ENCODE results near the gene TM7SF2. TPM values are rescaled to one million over a fixed set of nuclear protein-coding genes. Genes with fewer than 3 reads are reported as not detected.
A peak's percentile ranks its signal among the peaks of the same experiment; 100 is the strongest.

The TM7SF2 gene
- total and polyA plus RNA-seq, 9 donors = 4.1 to 14.4 (median 7.3) TPM

DNA sequence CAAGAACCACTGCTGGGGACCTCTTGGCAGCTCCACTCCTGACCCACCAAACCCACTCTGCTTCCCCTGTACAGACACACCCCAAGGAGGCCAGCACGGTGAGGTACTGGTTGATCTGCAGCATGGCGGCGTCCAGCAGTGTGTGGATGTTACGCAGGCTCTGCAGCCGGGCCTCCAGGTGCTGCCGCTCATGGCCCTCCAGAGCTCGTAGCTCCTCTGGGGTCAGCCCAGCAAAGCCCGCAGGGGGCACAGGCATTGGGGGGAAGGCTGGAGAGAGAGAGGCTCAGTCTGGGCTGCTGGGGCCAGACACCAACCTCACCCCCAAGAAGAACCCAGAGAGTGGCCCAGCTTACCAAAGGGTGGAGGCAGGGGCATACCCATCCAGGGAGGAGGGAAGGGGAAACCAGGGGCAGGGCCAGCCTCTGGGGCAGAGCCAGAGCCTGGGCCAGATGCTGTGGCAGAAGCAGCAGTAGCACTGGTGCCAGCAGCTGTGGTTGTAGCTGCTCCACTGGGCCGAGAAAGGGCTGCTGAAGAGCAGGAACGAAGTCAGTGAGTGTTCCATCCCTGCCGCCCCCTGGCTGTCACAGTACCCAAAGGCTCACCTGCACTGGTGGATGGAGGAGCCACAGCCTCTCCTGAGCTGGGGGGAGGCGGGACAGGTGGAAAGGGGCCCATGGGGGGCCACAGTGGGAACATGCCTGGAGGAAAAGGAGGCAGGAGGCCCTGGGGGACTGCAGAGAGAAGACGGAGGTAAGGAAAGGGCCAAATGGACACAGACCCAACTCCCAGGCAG lies 18.2 kb downstream of the TM7SF2 start:
- Histone ChIP-seq H3K27me3 (ENCODE audit: control insufficient read depth, insufficient read depth, low read length) (no peaks in the 10 kb centered on the region), H3K36me3 (ENCODE audit: control insufficient read depth, insufficient read depth, low read length) (peaks cover 83% of the 10 kb centered on the region), H3K4me1 (ENCODE audit: control insufficient read depth, insufficient read depth, low read length) (peaks cover 22% of the 10 kb centered on the region), H3K4me3 (ENCODE audit: low read length) (no peak overlapping the region), H3K27ac (ENCODE audit: low read length) (no peak overlapping the region), H3K9me3 (replicated peaks; ENCODE audit: control insufficient read depth, low read depth, low read length) (no peaks in the 10 kb centered on the region)
- peak; percentile 4 for DNase-seq
- WGBS (ENCODE audit: insufficient coverage) = 63% methylated on average over 4 of the region's 13 CpGs

DNA sequence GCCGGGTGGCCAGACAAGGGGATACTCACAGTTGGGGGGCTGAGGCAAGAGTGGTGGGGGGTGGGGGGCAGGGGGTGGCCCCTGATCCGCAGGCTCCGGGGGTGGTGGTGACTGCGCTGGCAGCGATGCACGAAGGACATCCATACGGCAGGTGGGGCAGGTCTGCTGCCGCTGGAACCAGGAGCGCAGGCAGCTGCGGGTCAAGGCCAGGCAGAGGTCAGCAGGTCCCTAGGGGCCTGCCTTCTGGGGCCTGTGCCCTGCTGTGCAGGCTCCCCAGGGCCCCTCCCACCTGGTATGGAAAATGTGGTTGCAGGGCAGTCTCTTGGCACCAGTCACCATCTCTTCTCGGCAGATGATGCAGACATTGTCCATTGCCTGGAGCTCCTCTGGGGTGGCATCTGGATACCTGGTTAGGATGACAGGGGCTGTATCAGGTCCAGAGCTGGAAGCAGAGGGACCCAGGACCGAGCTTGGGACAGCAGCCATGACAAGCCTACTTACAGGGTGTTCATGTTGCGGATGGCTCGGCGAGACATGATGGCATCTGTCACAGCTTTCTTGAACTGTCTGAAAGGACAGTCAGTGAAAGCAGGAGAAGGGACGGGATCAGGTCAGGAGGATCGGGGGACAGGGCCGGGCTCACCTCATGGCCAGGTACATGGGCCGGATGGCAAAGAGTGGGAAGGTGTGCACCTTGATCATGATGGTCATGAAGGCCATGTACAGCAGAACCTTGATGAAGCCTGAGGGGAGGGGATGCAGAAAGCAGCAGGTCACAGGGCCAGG lies 19.2 kb downstream of the TM7SF2 start:
- no peaks in the 10 kb centered on the region for H3K27me3 ChIP-seq (ENCODE audit: control insufficient read depth, insufficient read depth, low read length)
- WGBS (ENCODE audit: insufficient coverage) = 87% methylated on average over 18 of the region's 19 CpGs
- H3K4me3 ChIP-seq (ENCODE audit: low read length) = no peak overlapping the region
- DNase-seq = peak; percentile 11
- peaks cover 28% of the 10 kb centered on the region for H3K4me1 ChIP-seq (ENCODE audit: control insufficient read depth, insufficient read depth, low read length)
- H3K36me3 ChIP-seq (ENCODE audit: control insufficient read depth, insufficient read depth, low read length) = peaks cover 74% of the 10 kb centered on the region
- H3K27ac ChIP-seq (ENCODE audit: low read length) = no peak overlapping the region
- no peaks in the 10 kb centered on the region for H3K9me3 ChIP-seq (replicated peaks; ENCODE audit: control insufficient read depth, low read depth, low read length)

DNA sequence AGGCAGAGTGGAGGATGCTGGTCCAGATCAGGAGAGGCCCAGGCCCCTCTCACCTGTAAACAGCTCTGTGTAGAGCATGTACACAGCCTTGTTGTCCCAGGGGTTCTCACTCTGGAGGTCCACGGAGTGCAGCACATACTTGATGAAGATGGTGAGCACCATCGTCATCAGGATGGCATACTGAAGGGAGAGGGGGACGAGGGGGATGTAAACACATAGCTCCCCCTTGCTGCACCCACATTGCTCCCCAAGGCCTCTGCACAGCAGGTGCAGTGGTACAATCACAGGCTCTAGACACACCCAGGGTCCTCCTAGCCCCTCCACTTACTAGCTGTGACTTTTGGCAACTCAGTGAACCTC lies 19.7 kb downstream of the TM7SF2 start:
- H3K9me3 ChIP-seq (replicated peaks; ENCODE audit: control insufficient read depth, low read depth, low read length) = no peaks in the 10 kb centered on the region
- H3K27me3 ChIP-seq (ENCODE audit: control insufficient read depth, insufficient read depth, low read length) = no peaks in the 10 kb centered on the region
- H3K27ac ChIP-seq (ENCODE audit: low read length) = no peak overlapping the region
- 80% methylated on average over 1 of the region's 3 CpGs for WGBS (ENCODE audit: insufficient coverage)
- H3K4me1 ChIP-seq (ENCODE audit: control insufficient read depth, insufficient read depth, low read length) = peaks cover 32% of the 10 kb centered on the region
- H3K36me3 ChIP-seq (ENCODE audit: control insufficient read depth, insufficient read depth, low read length) = peaks cover 68% of the 10 kb centered on the region
- H3K4me3 ChIP-seq (ENCODE audit: low read length) = no peak overlapping the region
- peak; percentile 4 for DNase-seq

DNA sequence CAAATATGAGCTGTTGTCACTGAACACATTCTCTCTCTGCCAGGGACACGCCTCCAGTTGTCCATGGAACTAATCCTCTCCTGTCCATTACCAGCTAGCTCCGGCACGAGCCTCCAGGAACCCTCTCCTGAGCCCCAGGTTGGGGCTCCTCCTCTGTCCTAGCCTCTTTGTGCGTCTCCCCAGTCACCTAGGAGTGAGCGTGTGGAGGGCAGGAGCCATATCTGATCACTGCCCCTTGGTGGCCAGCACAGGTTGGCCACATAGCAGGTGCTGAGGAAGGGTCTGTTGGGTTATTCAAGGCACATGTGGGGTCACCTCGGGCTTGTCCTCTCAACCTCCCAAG lies 20.2 kb downstream of the TM7SF2 start:
- peak; percentile 6 for DNase-seq
- H3K27me3 ChIP-seq (ENCODE audit: control insufficient read depth, insufficient read depth, low read length) = no peaks in the 10 kb centered on the region
- no peaks in the 10 kb centered on the region for H3K9me3 ChIP-seq (replicated peaks; ENCODE audit: control insufficient read depth, low read depth, low read length)
- H3K27ac ChIP-seq (ENCODE audit: low read length) = no peak overlapping the region
- peaks cover 63% of the 10 kb centered on the region for H3K36me3 ChIP-seq (ENCODE audit: control insufficient read depth, insufficient read depth, low read length)
- 67% methylated on average over 3 of the region's 6 CpGs for WGBS (ENCODE audit: insufficient coverage)
- H3K4me3 ChIP-seq (ENCODE audit: low read length) = no peak overlapping the region
- H3K4me1 ChIP-seq (ENCODE audit: control insufficient read depth, insufficient read depth, low read length) = peaks cover 32% of the 10 kb centered on the region

DNA sequence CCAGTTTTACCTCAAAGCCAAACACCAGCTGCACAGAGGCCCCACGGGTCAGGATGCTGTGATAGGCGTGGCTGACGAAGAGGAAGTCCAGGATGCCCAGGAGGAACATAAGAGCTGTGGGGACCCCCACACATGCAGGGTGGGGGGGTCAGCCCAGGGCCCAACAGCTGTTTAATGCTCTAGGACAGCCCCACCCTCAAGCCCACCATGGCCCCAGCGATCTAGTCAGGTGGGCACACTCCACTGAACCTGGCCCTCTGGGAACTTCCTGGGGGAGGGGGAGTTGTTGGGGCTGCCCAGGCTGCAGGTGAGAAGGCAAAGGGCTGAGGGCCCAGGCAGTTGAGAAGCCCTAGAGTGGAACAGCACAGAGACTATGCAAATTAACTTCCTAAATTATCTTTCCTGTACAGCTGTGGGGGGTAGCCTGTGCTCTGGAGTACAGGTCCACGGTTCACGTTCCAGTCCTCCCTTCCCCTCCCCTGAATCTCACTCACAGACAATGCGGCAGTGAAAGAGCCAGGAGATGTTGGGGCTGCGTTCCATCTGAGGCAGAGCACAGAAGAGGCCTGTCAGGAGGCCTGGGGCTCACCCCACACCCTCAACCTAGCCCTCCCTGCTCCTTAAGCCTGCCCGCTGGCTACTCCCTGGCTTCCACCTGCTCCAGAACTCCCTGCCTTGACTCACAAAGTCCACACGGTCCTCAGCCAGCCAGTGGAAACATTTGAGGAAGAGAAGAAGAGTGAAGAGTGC lies 20.7 kb downstream of the TM7SF2 start:
- H3K27me3 ChIP-seq (ENCODE audit: control insufficient read depth, insufficient read depth, low read length) = no peaks in the 10 kb centered on the region
- H3K4me3 ChIP-seq (ENCODE audit: low read length) = peak overlapping the region; percentile 82
- peak; percentile 16 for DNase-seq
- WGBS (ENCODE audit: insufficient coverage) = 38% methylated on average over 4 of the region's 10 CpGs
- H3K27ac ChIP-seq (ENCODE audit: low read length) = no peak overlapping the region
- peaks cover 58% of the 10 kb centered on the region for H3K36me3 ChIP-seq (ENCODE audit: control insufficient read depth, insufficient read depth, low read length)
- H3K4me1 ChIP-seq (ENCODE audit: control insufficient read depth, insufficient read depth, low read length) = peaks cover 32% of the 10 kb centered on the region
- no peaks in the 10 kb centered on the region for H3K9me3 ChIP-seq (replicated peaks; ENCODE audit: control insufficient read depth, low read depth, low read length)

DNA sequence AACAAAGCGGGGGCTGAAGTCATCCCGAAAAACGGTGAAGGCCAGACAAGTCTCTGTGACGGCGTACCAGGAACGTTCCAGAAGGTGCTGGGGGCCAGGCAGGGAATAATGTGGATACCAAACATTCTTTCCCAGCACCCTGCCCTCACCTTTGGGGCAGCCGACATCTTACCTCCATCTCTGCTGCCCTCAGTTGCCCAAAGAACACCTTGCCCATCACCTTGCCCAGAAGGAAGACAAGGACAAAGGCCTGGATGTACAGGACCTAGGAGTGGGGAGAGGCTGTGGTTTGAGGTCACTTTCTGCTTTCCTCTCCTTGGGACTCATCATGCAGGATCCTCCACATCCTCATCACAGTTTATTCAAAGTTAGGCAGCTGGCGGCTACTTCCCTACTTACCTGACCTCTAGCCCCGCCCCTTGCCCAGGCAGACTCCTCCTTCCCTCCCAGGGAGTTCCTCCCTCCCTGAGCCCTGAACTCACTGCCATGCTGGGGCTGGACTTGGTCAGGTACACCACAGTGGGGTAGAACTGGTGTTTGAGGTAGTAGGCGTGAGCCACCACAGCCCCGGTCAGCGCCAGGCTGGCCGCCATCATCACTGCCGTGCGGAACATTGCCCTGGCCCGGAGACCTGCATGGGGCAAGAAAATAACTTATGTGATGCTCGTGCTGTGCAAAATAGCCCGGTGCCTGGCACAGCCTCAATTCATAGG lies 21.5 kb downstream of the TM7SF2 start:
- 49% methylated on average over 10 of the region's 18 CpGs for WGBS (ENCODE audit: insufficient coverage)
- Histone ChIP-seq H3K36me3 (ENCODE audit: control insufficient read depth, insufficient read depth, low read length) (peaks cover 50% of the 10 kb centered on the region), H3K4me3 (ENCODE audit: low read length) (peak overlapping the region; percentile 82), H3K4me1 (ENCODE audit: control insufficient read depth, insufficient read depth, low read length) (peaks cover 32% of the 10 kb centered on the region), H3K27me3 (ENCODE audit: control insufficient read depth, insufficient read depth, low read length) (no peaks in the 10 kb centered on the region), H3K9me3 (replicated peaks; ENCODE audit: control insufficient read depth, low read depth, low read length) (no peaks in the 10 kb centered on the region), H3K27ac (ENCODE audit: low read length) (peak overlapping the region; percentile 97)
- DNase-seq = peak; percentile 38

DNA sequence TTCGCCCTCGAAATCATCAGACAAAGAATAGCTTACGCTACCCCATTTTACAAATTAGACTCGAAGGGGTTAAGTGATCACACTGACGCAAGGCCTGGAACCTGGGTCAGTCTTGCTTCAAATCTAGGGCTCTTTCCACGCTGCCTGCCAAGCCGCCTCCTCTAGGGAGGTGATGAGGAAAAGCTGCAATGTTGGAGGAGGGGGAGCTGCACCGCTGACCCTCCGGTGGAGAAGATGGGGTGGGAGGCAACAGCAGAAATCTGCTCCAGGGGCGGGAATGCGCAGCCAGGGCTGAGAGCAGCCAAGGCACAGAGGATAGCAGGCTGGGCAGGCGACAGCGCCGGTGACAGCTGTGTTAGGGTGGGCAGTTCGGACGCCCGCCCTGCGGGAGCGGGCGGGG lies 22.1 kb downstream of the TM7SF2 start:
- 0% methylated on average over 15 of the region's 20 CpGs for WGBS (ENCODE audit: insufficient coverage)
- Histone ChIP-seq H3K36me3 (ENCODE audit: control insufficient read depth, insufficient read depth, low read length) (peaks cover 45% of the 10 kb centered on the region), H3K4me3 (ENCODE audit: low read length) (peak overlapping the region; percentile 82), H3K4me1 (ENCODE audit: control insufficient read depth, insufficient read depth, low read length) (peaks cover 32% of the 10 kb centered on the region), H3K9me3 (replicated peaks; ENCODE audit: control insufficient read depth, low read depth, low read length) (no peaks in the 10 kb centered on the region), H3K27me3 (ENCODE audit: control insufficient read depth, insufficient read depth, low read length) (no peaks in the 10 kb centered on the region), H3K27ac (ENCODE audit: low read length) (peak overlapping the region; percentile 97)
- DNase-seq = peak; percentile 94

DNA sequence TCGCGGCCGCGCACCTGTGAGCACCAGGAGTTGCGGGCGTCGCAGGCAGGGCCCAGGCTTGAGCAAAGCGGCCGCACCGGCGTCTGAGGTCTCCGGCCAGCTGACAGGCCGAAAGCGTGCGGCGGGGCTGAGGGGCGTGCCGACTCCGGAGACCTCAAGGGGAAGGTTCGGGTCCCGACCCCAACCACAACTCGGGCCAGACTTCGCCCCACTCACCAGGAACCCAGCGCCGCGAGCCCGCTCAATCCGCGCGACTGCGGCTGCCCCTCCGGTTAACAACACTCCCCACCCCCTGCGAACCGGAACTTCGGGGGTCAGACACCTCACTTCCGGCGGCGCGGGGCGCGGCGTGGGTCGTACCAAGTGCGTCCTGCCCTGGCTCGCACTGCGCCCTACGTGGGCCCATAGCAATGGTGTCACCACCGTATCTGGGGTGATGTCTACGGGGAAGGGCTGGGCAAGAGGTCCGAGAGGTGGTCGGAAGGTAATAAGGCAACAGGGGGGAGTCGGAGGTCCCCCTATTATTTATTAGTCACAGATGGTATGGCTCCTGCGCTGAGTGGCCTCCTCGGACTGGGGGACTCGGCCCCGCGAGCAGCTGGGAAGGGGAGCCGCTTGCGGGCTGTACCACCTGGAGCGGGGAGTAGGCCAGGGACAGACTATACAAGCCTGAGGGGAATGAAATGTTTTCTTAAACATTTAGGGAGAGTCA lies 22.7 kb downstream of the TM7SF2 start, which contains the start of gene SYVN1:
Gene SYVN1, minus strand, starts transcription at position 280 of the 712 bp plus-strand sequence. CDS start 918 bp downstream, outside the sequence.
- Histone ChIP-seq H3K27ac (ENCODE audit: low read length) (peak within 1 kb of the TSS; percentile 97), H3K9me3 (replicated peaks; ENCODE audit: control insufficient read depth, low read depth, low read length) (no peaks in the 10 kb centered on the region), H3K27me3 (ENCODE audit: control insufficient read depth, insufficient read depth, low read length) (no peaks in the 10 kb centered on the region), H3K4me3 (ENCODE audit: low read length) (peak within 1 kb of the TSS; percentile 82), H3K4me1 (ENCODE audit: control insufficient read depth, insufficient read depth, low read length) (peaks cover 32% of the 10 kb centered on the region), H3K36me3 (ENCODE audit: control insufficient read depth, insufficient read depth, low read length) (peaks cover 38% of the 10 kb centered on the region)
- DNase-seq = peak; percentile 96
- WGBS (ENCODE audit: insufficient coverage) = 0% methylated on average over 47 of the region's 60 CpGs

DNA sequence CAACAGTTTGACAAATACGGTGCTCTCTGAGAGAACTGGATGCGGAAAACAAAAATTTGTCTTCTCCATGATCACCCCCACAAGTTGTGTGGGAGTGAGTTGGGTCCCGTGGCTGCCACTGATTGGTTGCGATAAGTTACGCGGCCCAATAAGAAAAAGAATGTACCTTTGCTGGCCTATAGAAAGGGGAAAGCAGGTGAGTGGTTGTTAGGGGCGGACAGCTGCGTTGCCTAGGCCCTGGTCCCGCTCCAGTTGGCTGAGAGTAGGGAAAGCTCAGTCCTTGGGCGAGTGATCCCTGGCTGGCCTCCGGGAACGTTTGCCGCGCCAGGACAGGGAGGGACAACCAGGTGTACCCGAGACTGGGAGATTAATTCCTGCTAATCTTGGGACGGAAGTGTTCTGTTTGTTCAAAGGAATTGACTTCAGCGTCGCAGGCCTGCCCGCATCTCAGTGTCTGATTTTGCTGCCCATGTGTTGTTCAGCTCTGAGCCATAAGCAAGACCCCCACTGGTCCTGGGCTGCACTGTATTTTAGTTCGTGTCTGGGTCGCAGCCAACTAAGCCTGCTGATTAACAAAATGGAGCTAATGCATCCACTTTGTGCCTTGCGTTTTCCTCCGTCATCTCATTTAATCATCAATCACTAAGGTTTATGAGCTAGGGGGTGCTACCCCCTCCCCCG lies 23.4 kb downstream of the TM7SF2 start:
- DNase-seq = peak; percentile 98
- Histone ChIP-seq H3K9me3 (replicated peaks; ENCODE audit: control insufficient read depth, low read depth, low read length) (no peaks in the 10 kb centered on the region), H3K4me3 (ENCODE audit: low read length) (peak overlapping the region; percentile 82), H3K27me3 (ENCODE audit: control insufficient read depth, insufficient read depth, low read length) (no peaks in the 10 kb centered on the region), H3K27ac (ENCODE audit: low read length) (peak overlapping the region; percentile 97), H3K36me3 (ENCODE audit: control insufficient read depth, insufficient read depth, low read length) (peaks cover 31% of the 10 kb centered on the region), H3K4me1 (ENCODE audit: control insufficient read depth, insufficient read depth, low read length) (peaks cover 32% of the 10 kb centered on the region)
- 1% methylated on average over 20 of the region's 24 CpGs for WGBS (ENCODE audit: insufficient coverage)

Measured in muscle of leg (tissue), 11 donors.